ENCODE results near the gene NTHL1.

DNA sequence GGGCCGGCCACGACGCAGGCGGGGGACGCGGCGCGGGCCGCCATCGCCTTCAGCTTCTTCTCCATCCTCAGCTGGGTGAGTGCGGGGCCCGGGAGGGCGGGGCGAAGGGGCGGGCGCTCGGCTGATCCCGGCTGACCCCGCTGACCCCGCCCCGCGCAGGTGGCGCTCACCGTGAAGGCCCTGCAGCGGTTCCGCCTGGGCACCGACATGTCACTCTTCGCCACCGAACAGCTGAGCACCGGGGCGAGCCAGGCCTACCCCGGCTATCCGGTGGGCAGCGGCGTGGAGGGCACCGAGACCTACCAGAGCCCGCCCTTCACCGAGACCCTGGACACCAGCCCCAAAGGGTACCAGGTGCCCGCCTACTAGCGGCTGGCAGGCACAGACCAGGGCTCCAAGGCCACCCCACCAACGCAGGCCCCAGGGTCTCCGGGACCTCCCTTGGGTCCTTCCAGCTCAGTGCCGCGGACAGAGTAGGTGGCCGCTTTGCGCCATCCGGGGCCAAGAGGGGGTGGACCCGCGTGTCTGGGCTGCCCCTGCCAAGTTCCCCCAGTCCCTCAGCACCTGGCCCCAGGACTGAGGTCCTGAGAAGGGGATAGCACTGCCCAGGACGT, 54.8 kb downstream of the NTHL1 start:
- TF ChIP-seq, protein P1, sequence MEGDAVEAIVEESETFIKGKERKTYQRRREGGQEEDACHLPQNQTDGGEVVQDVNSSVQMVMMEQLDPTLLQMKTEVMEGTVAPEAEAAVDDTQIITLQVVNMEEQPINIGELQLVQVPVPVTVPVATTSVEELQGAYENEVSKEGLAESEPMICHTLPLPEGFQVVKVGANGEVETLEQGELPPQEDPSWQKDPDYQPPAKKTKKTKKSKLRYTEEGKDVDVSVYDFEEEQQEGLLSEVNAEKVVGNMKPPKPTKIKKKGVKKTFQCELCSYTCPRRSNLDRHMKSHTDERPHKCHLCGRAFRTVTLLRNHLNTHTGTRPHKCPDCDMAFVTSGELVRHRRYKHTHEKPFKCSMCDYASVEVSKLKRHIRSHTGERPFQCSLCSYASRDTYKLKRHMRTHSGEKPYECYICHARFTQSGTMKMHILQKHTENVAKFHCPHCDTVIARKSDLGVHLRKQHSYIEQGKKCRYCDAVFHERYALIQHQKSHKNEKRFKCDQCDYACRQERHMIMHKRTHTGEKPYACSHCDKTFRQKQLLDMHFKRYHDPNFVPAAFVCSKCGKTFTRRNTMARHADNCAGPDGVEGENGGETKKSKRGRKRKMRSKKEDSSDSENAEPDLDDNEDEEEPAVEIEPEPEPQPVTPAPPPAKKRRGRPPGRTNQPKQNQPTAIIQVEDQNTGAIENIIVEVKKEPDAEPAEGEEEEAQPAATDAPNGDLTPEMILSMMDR (IDR thresholded peaks at IDR 0.05): no peak
- no peak for TF ChIP-seq POLR2AphosphoS5 (IDR thresholded peaks at IDR 0.05; ENCODE audit: insufficient read depth in 1 of 2, low read depth in 1 of 2)

Measured in vagina (tissue), 2 donors.